Dendritic cell treated with granulocyte-macrophage colony-stimulating factor and Interleukin-4, amounts not matched to agents 40 ng/mL and 50 ng/mL, for 4 days (primary cell): ENCODE measurements around the gene ATF6B.
"Not testable (repeated sequence)": the region's sequence is repeated elsewhere in the genome, so short reads cannot be mapped to it uniquely, and the experiment has no call there.

Experiments used
- H3K27ac Mint-ChIP-seq: one replicate; pipeline ENCODE4 v1.8.0; 2022; ENCODE audit warnings: mild to moderate bottlenecking, mixed read lengths
- H3K27me3 Mint-ChIP-seq: one replicate; pipeline ENCODE4 v1.8.0; 2022; ENCODE audit warnings: mild to moderate bottlenecking, mixed read lengths
- H3K36me3 Mint-ChIP-seq: one replicate; pipeline ENCODE4 v1.8.0; 2022; ENCODE audit warnings: low read depth, mixed read lengths
- H3K4me1 Mint-ChIP-seq: one replicate; pipeline ENCODE4 v1.8.0; 2022; ENCODE audit warnings: low read depth, mixed read lengths
- H3K4me3 Mint-ChIP-seq: one replicate; pipeline ENCODE4 v1.8.0; 2022; ENCODE audit warnings: mild to moderate bottlenecking, moderate library complexity, mixed read lengths
- H3K9me3 Mint-ChIP-seq: one replicate; pipeline ENCODE4 v1.8.0; 2022; ENCODE audit warnings: mixed read lengths
- intact Hi-C: fragments of 100-400 bp; cut with micrococcal nuclease; formaldehyde crosslinking; loops from one replicate; pipeline ENCODE4 v1.15.0; 2022

ATF6B gene

GRCh38 chr6:32081168-32081990 is 46.7 kb downstream of the ATF6B start:
- Mint-ChIP-seq H3K36me3 (no peaks in the 10 kb centered on the region), H3K4me3 (no peak overlapping the region), H3K27me3 (peaks cover 63% of the 10 kb centered on the region), H3K9me3 (no peaks in the 10 kb centered on the region), H3K4me1 (peaks cover 6% of the 10 kb centered on the region), H3K27ac (no peak overlapping the region)
- intact Hi-C loops, result no loop called here

GRCh38 chr6:32079566-32080290 is 48.3 kb downstream of the ATF6B start:
- H3K9me3 Mint-ChIP-seq, result no peaks in the 10 kb centered on the region
- H3K27ac Mint-ChIP-seq, result no peak overlapping the region
- peaks cover 58% of the 10 kb centered on the region for H3K27me3 Mint-ChIP-seq
- H3K4me3 Mint-ChIP-seq, result no peak overlapping the region
- intact Hi-C loops, result no loop called here
- H3K4me1 Mint-ChIP-seq, result no peaks in the 10 kb centered on the region
- no peaks in the 10 kb centered on the region for H3K36me3 Mint-ChIP-seq

GRCh38 chr6:32076321-32076809 is 51.7 kb downstream of the ATF6B start:
- Mint-ChIP-seq H3K27ac (no peak overlapping the region), H3K4me3 (no peak overlapping the region), H3K4me1 (no peaks in the 10 kb centered on the region), H3K9me3 (no peaks in the 10 kb centered on the region), H3K36me3 (no peaks in the 10 kb centered on the region), H3K27me3 (peaks cover 39% of the 10 kb centered on the region)
- intact Hi-C loops, result no loop called here

GRCh38 chr6:32075781-32076180 is 52.3 kb downstream of the ATF6B start:
- H3K4me3 Mint-ChIP-seq, result no peak overlapping the region
- peaks cover 37% of the 10 kb centered on the region for H3K27me3 Mint-ChIP-seq
- no peaks in the 10 kb centered on the region for H3K9me3 Mint-ChIP-seq
- H3K36me3 Mint-ChIP-seq, result no peaks in the 10 kb centered on the region
- intact Hi-C loops, result no loop called here
- no peak overlapping the region for H3K27ac Mint-ChIP-seq
- H3K4me1 Mint-ChIP-seq, result no peaks in the 10 kb centered on the region

GRCh38 chr6:32074996-32075532 is 53.0 kb downstream of the ATF6B start:
- Mint-ChIP-seq H3K4me1 (no peaks in the 10 kb centered on the region), H3K36me3 (no peaks in the 10 kb centered on the region)
- intact Hi-C loops, result no loop called here

GRCh38 chr6:32073613-32074012 is 54.4 kb downstream of the ATF6B start:
- no peaks in the 10 kb centered on the region for H3K9me3 Mint-ChIP-seq
- intact Hi-C loops, result no loop called here
- no peak overlapping the region for H3K27ac Mint-ChIP-seq
- H3K4me1 Mint-ChIP-seq, result no peaks in the 10 kb centered on the region
- no peak overlapping the region for H3K4me3 Mint-ChIP-seq
- H3K27me3 Mint-ChIP-seq, result peaks cover 44% of the 10 kb centered on the region
- H3K36me3 Mint-ChIP-seq, result no peaks in the 10 kb centered on the region

More at GRCh38 chr6:32074996-32075532, 53.0 kb downstream of the ATF6B start:
- Mint-ChIP-seq H3K4me3 (no peak overlapping the region), H3K9me3 (no peaks in the 10 kb centered on the region), H3K27ac (no peak overlapping the region), H3K27me3 (peaks cover 39% of the 10 kb centered on the region)

GRCh38 chr6:32073101-32073500 is 54.9 kb downstream of the ATF6B start:
- Mint-ChIP-seq H3K4me1 (no peaks in the 10 kb centered on the region), H3K27me3 (peaks cover 43% of the 10 kb centered on the region), H3K4me3 (no peak overlapping the region), H3K36me3 (no peaks in the 10 kb centered on the region), H3K9me3 (no peaks in the 10 kb centered on the region), H3K27ac (no peak overlapping the region)
- intact Hi-C loops, result no loop called here

GRCh38 chr6:32070814-32071543 is 57.1 kb downstream of the ATF6B start:
- Mint-ChIP-seq H3K36me3 (no peaks in the 10 kb centered on the region), H3K27me3 (peaks cover 40% of the 10 kb centered on the region), H3K4me1 (no peaks in the 10 kb centered on the region), H3K27ac (no peak overlapping the region), H3K9me3 (no peaks in the 10 kb centered on the region), H3K4me3 (no peak overlapping the region)
- intact Hi-C loops, result no loop called here

- intact Hi-C loops, result no loop called here
- Mint-ChIP-seq H3K27ac (no peak overlapping the region), H3K36me3 (no peaks in the 10 kb centered on the region), H3K4me1 (no peaks in the 10 kb centered on the region), H3K9me3 (no peaks in the 10 kb centered on the region), H3K4me3 (no peak overlapping the region), H3K27me3 (peaks cover 38% of the 10 kb centered on the region)
Observed at GRCh38 chr6:32069878-32070515, 58.0 kb downstream of the ATF6B start.

GRCh38 chr6:32069460-32069859 is 58.6 kb downstream of the ATF6B start:
- no peaks in the 10 kb centered on the region for H3K36me3 Mint-ChIP-seq
- no peak overlapping the region for H3K27ac Mint-ChIP-seq
- no peak overlapping the region for H3K4me3 Mint-ChIP-seq
- intact Hi-C loops, result no loop called here
- peaks cover 35% of the 10 kb centered on the region for H3K27me3 Mint-ChIP-seq
- no peaks in the 10 kb centered on the region for H3K9me3 Mint-ChIP-seq
- H3K4me1 Mint-ChIP-seq, result no peaks in the 10 kb centered on the region

GRCh38 chr6:32068867-32069266 is 59.2 kb downstream of the ATF6B start:
- Mint-ChIP-seq H3K4me1 (no peaks in the 10 kb centered on the region), H3K27ac (no peak overlapping the region), H3K4me3 (no peak overlapping the region), H3K9me3 (no peaks in the 10 kb centered on the region), H3K27me3 (peaks cover 30% of the 10 kb centered on the region), H3K36me3 (no peaks in the 10 kb centered on the region)
- intact Hi-C loops, result no loop called here

GRCh38 chr6:32068315-32068714 is 59.7 kb downstream of the ATF6B start:
- H3K9me3 Mint-ChIP-seq, H3K4me1 Mint-ChIP-seq, intact Hi-C loops, H3K36me3 Mint-ChIP-seq, H3K27ac Mint-ChIP-seq, H3K4me3 Mint-ChIP-seq: not testable (repeated sequence)
- peaks cover 28% of the 10 kb centered on the region for H3K27me3 Mint-ChIP-seq

GRCh38 chr6:32067521-32067920 is 60.5 kb downstream of the ATF6B start:
- H3K36me3 Mint-ChIP-seq, H3K9me3 Mint-ChIP-seq, H3K27ac Mint-ChIP-seq, intact Hi-C loops, H3K4me3 Mint-ChIP-seq, H3K4me1 Mint-ChIP-seq: not testable (repeated sequence)
- H3K27me3 Mint-ChIP-seq, result peaks cover 25% of the 10 kb centered on the region
